ENCODE results near the gene ARPC5L.

Gene ARPC5L

DNA sequence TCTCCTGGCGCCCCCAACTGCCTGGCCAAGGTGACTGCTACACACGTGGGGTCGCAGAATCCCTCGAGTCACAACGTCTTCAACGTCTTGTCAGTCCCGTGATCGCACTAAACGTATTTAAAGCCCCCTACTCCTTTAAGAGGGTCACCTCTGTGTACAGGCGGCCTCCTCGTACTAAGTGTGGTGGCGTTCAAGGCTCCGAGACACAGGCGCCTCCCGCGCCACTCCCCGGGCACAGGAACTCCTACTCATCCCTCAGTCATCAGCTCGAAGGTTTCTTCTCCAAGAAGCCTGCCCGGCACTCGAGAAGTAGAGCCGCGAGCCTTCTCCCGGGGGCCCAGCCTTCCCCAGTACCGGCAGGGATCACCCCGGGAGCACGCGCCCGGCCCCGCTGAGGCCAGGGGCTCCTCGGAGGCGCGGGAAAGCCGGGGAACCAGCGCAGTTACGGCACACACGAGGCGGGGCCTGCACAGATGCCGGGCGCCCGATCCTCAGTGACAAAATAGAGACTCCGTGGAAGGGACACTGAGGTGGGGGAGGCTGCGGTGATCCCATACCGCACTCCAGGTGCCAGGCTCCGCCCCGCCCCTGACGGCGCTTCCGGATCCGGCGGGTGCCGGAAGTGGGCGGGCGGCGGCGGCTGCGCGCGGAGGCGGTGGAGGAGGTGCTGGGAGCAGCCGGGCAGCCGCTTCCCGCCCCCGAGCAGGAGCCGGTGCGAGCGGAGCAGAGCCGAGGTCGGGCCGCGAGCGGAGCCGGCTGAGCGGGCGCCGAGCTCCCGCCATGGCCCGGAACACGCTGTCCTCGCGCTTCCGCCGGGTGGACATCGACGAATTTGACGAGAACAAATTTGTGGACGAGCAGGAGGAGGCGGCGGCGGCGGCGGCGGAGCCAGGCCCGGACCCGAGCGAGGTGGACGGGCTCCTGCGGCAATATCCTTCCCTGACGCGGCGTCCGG, 6.9 kb downstream of the ARPC5L start:
- peak; percentile 23 for DNase-seq

DNA sequence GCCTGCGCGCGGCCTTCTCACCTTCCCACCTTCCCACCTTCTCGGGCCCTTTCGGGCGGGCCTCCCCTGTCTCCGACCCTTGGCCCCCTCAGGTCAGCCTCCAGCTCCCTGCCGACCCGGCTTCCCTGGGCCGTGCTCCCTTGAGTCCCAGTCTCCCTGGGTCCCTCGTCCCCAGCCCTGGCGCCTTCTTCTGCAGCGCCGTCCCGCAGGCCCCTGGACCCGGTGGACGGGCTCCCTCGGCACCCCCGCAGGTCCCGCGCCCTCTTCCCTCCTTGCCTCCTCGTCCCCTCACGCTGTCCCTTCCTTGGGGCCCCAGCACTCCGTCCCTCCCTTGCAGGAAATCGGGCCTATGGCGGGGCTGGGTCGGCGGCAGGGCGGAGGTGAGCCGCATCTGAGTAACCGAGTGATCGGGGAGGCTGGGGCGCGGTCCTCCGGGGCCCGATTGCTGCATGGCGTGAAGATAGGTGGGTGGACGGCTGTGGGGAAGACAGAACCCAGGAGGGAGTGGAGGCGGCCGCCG, 7.6 kb downstream of the ARPC5L start:
- DNase-seq, result no peak

DNA sequence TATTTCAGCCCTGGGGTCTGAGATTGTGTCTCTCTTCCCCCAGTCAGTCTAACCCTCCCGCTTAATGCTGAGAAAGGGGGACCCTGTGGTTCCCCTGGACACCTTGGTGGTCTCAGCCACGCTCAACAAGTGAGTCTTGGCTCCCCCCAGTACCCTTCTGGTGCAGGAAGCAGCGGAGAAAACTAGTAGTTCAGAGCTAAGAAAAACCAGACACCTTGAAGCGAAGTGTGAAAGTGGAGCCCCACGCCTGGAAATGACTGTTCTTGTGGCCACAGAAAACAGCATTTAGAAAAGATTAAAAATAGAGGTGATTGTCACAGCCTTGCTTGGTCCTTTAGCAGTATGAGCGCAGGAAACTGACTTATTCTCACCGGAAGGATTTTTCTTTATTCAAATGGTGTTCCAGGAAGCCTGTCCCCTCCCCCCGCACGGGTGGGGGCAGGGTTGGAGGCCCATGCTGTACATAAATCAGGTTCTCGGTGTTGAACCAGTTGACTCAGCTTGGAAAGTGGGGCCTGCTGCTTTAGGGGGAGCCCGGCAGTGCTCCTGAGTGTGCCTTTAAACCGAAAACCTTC, 8.1 kb downstream of the ARPC5L start:
- DNase-seq, result no peak

DNA sequence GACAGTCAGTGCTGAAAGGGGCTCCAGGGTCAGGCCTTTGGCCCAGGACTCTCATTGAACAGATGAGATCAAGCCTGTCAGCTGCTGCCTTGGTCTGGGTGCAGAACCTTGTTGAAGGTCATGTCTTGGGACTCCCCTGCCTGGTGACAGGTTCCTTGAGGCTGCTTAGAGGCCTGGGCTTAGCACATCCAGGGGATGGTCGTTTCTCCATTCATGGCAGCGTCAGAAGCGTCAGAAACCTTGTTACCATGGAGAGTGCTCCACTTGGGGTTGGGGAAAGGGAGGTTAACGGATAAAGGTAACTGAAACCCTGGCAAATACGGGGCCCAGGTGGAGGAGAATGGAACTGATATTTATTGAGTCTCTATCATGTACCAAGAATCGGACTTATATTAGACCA, 8.8 kb downstream of the ARPC5L start:
- no peak for DNase-seq

DNA sequence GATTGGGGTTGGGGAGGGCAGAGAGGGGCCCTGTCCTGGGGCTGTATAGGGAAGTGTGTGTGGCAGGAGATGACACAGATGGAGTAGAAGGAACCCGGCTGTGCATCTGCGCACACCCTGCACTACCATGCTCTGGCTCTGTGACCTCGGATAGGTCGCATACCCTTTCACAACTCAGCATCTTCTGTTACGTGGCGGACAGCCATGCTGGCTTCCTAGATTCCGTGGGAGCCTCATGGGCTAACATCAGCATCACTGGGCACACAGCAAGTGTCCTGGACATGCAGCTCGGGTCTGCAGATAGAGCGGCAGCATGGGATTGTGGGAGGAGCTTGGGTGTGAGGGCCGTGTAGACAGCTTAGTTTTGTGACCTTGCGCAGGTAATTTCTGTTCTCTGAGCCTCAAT, 9.2 kb downstream of the ARPC5L start:
- no peak for DNase-seq

- no peak for DNase-seq
These were observed 11.7 kb downstream of the ARPC5L start for GRCh38 chr9:124873664-124874063.

DNA sequence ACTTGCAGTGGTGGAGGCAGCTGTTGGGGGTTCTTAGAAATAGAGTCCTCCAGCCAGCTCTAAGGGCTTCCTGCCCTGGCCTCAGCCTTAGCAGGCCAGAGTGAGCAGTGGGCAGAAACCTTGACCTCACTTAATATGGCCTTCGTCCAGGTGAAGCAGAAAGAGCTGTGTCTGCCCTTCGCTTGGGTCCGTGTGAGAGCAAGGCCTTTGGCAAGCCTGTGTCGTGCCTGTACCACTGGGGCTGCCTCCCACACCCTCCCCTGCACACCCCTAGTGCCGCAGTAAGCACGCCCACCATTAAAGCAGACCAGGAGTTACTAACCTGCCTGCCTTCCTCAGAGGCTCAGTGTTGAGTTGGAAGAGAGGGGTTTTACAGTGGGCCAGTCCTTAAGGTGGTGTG, 13.6 kb downstream of the ARPC5L start:
- no peak for DNase-seq

- no peak for DNase-seq
These were observed 15.3 kb downstream of the ARPC5L start for GRCh38 chr9:124877021-124877782.

- DNase-seq, result no peak
These were observed 16.1 kb downstream of the ARPC5L start for GRCh38 chr9:124878021-124878420.

- DNase-seq, result no peak
These were observed 16.6 kb downstream of the ARPC5L start for GRCh38 chr9:124878518-124878917.

DNA sequence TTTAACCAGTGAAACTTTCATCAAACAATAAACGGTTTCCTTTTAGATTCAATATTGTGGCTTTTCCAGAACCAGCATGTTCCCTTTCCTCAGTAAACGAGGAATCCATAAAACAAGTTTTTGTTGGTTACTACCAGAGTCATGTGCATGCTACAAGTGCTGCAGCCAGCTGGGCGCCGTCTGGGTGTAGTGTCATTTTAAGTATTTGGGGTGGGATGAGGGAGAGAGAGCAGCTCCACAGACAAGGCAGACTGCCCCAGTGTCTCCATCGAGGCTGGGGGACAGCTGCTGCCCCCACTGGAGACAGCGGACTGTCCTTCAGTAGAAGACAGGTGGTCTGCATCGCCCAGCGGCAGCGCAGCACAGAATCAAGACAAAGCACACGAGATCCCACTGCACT, 17.3 kb downstream of the ARPC5L start:
- DNase-seq, result no peak

- no peak for DNase-seq
These were observed 18.6 kb downstream of the ARPC5L start for GRCh38 chr9:124880501-124880900.

DNA sequence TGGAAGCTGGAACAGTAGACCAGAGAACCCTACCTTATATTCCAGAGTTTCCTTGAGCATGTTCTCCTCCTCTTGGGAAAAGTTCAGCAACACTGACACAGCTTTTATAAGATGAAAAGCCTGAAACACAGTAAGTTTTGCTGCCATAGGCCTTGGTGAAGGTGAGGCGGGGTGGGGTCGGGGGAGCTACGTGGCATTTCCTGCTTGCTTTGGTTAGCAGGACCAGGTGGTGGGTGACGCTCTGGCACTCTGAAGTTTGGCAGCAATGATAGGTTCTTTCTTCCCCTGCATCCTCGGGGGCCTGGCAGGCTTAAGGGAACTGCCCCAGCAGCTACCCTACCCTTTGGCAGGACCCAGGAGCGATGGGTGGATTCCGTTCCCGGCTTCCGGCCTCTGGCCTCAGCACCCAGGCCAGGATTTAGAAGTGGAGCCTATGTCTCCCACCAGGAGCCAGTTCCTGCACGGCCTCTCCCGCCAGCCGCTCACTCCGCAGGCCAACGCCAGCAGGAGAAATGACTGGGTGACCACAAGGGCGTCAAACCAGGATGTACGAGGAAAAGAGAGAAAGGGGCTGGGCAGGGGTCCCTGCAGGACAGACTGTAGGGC, 19.3 kb downstream of the ARPC5L start:
- DNase-seq, result no peak

DNA sequence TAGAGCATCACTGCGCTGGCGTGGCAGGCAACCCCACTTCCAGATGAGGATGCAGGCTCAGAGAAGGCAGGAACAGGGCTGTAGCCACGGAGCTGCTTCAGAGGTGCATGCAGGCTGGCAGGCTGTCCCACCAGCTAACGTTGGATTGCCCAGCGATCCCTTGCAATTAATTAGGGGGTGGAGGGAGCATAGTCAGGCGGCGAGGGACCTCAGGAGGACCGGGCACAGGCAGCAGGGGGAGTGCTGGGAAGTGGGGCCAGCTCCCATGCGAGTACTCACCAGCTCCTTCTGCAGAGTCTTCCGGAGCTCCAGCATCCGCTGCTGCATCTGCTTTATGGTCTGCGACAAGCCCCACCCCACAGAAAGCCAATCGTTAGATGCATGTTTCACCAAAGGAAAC, 20.3 kb downstream of the ARPC5L start:
- DNase-seq, result no peak

DNA sequence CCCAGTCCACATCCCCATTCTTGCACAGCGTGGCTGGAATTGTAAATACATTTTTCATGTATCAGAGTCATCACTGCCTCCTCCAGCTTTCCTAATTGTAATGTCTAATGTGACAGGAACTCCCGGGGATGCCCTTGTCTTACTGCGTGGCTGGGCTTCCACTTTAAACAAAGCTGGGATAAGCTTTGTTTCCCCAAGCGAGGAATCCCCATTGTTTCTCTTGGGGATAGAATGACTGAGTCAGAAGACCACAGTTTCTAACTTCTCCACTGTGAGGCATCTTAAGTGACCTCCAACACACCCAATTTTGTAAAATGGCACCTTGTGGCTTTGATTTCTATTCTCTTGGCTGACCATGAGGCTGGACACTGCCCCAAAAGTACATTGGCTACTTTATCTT, 22.4 kb downstream of the ARPC5L start:
- DNase-seq, result no peak

GRCh38 chr9:124885551-124885950, 23.6 kb downstream of the ARPC5L start:
- DNase-seq, result no peak

DNA sequence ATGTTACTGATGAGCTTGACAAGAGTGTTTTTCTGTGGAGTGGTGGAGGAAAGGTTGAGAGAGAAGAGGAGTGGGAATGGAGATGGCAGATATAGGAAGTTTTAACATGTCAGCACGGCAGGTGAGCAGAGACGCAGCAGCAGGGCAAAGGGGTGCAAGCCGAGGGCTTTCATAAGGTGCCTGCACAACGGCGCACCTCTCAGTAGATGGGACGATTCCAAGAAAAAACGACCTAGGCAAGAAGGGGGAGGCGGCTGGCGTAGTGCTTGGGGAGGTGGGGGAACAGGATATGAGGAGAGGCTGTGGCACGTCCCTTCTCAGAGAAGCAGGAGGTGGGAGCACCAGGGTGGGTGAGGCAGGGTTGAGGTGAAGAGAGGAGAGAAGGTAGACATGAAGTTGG, 24.5 kb downstream of the ARPC5L start:
- no peak for DNase-seq

- no peak for DNase-seq
These were observed 25.0 kb downstream of the ARPC5L start for GRCh38 chr9:124886866-124887492.

DNA sequence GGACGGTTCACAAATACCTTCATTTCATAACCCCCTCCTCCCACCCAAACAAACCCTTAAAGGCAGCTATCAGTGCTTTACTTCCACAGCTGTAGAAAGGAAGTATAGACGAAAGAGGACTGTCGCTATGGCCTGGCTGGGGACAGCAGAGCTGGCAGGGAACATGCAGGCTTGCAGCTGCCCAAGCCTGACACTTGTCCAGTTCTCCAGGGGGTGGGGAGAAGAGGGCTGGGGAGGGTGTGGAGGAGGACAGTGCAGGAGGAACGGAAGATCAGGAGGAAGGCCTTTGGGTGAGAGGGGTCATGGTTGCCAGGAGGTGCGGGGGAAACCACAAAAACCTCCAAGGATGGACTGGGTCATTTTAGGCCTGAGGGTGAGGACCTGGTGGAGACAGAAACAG, 25.9 kb downstream of the ARPC5L start:
- no peak for DNase-seq

GRCh38 chr9:124889006-124889405, 27.1 kb downstream of the ARPC5L start:
- no peak for DNase-seq

DNA sequence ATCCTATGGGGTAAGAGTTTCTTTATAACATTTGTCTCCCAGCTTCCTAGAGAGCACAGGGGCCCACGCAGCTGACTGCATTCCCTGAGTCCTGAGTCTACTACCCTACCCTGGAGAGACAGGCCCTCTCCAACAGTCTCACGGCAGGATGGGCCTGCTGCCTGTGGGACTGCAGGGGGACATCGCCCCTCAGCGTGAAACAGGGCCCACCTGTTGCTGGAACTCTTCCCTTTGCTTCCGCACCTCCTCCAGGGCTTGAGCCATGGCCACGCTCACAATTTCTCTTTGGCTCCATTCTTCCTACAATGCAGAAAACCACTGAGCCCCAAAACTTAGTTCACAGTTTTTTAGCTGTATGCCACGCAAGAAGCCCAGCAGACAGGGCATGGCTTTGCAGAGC, 28.2 kb downstream of the ARPC5L start:
- no peak for DNase-seq

- no peak for DNase-seq
These were observed 32.3 kb downstream of the ARPC5L start for GRCh38 chr9:124894035-124894740.
